Tibial artery (tissue), 4 donors: ENCODE results near the gene ADI1.

Experiments used
- DNase-seq, 2 donors: peaks; one replicate each; pipeline ENCODE4 v3.0.0-alpha.2; 2019
- H3K27ac ChIP-seq, 2 donors: fragments of 200-600 bp; sonication (generic) in 1 of 2; 1 replicate in 1 of 2; 2 replicates in 1 of 2; pipeline ENCODE4 v1.5.1; 2018 to 2019; ENCODE audit warnings: mild to moderate bottlenecking in 1 of 2
- H3K27me3 ChIP-seq, 2 donors: fragments of 200-600 bp; sonication (generic) in 1 of 2; one replicate each; pipeline versions ENCODE4 v1.5.1 to v1.6.0; 2016 to 2019
- H3K36me3 ChIP-seq, 3 donors: fragments of 200-600 bp; sonication (generic) in 2 of 3; one replicate each; pipeline ENCODE4 v1.5.1; 2016 to 2019; ENCODE audit warnings: mild to moderate bottlenecking in 2 of 3
- H3K4me1 ChIP-seq, 4 donors: fragments of 200-600 bp; sonication (generic) in 2 of 4; 1 replicate in 3 of 4; 2 replicates in 1 of 4; pipeline ENCODE4 v1.5.1; 2016 to 2019
- H3K4me3 ChIP-seq, 2 donors: fragments of 200-600 bp; sonication (generic) in 1 of 2; 1 replicate in 1 of 2; 2 replicates in 1 of 2; pipeline ENCODE4 v1.5.1; 2018 to 2019; ENCODE audit warnings: mild to moderate bottlenecking in 2 of 2
- H3K9me3 ChIP-seq, 3 donors: fragments of 200-600 bp; sonication (generic) in 1 of 3; one replicate each; pipeline ENCODE4 v1.5.1; 2016 to 2019
- CTCF ChIP-seq, 2 experiments: fragments of 200-600 bp in 1 of 2; fragments of 450-650 bp in 1 of 2; IDR thresholded peaks; one replicate each; pipeline ENCODE4 v1.5.1; 2017 to 2019; ENCODE audit warnings: antibody characterized with exemption in 2 of 2, mild to moderate bottlenecking in 1 of 2, moderate library complexity in 1 of 2
- intact Hi-C: fragments of 100-400 bp; cut with DNase I; formaldehyde crosslinking; loops from one replicate; pipeline ENCODE4 v1.15.0; 2023; ENCODE audit warnings: low total_unique reads

ADI1 gene

GRCh38 chr2:3479430-3480320, 39.7 kb downstream of the ADI1 start:
- H3K4me1 ChIP-seq = no peaks in the 10 kb centered on the region
- H3K9me3 ChIP-seq = no peaks in the 10 kb centered on the region
- no peak overlapping the region for H3K27ac ChIP-seq
- intact Hi-C loops = no loop called here
- H3K36me3 ChIP-seq = peaks cover 14 to 84% (median 68%) of the 10 kb centered on the region in 3 donors
- DNase-seq = no peak
- H3K27me3 ChIP-seq = no peaks in the 10 kb centered on the region
- no peak for TF ChIP-seq CTCF (IDR thresholded peaks at IDR 0.05)
- H3K4me3 ChIP-seq = no peak overlapping the region

DNA sequence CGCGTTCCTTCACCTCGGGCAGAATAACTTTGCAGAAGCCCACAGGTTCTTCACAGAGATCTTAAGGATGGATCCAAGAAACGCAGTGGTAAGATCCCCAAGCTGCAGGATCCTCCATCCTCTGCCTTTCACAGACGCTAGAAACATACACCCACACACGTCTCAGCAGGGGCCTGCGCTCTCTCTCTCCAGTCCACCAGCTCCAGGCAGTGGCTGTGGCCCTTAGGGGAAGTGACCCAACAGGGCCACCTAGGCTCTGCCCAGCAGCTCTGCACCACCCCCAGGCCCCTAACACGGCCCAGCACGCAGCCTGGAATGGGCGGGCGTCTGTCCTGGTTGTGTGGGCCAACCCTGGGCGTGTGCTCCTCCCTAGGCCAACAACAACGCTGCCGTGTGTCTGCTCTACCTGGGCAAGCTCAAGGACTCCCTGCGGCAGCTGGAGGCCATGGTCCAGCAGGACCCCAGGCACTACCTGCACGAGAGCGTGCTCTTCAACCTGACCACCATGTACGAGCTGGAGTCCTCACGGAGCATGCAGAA, 40.4 kb downstream of the ADI1 start:
- no peak overlapping the region for H3K4me3 ChIP-seq
- no peak for DNase-seq
- no peaks in the 10 kb centered on the region for H3K27me3 ChIP-seq
- H3K4me1 ChIP-seq = no peaks in the 10 kb centered on the region
- no peak overlapping the region for H3K27ac ChIP-seq
- peaks cover 14 to 84% (median 69%) of the 10 kb centered on the region in 3 donors for H3K36me3 ChIP-seq
- intact Hi-C loops = no loop called here
- no peak for TF ChIP-seq CTCF (IDR thresholded peaks at IDR 0.05)
- H3K9me3 ChIP-seq = no peaks in the 10 kb centered on the region

GRCh38 chr2:3476985-3477327, 42.4 kb downstream of the ADI1 start:
- DNase-seq = no peak
- H3K4me3 ChIP-seq = no peak overlapping the region
- H3K36me3 ChIP-seq = peaks cover 14 to 85% (median 68%) of the 10 kb centered on the region in 3 donors
- peaks cover 0 to 2% (median 0%) of the 10 kb centered on the region in 4 donors for H3K4me1 ChIP-seq
- intact Hi-C loops = no loop called here
- H3K27me3 ChIP-seq = no peaks in the 10 kb centered on the region
- TF ChIP-seq CTCF (IDR thresholded peaks at IDR 0.05) = no peak
- no peak overlapping the region for H3K27ac ChIP-seq
- no peaks in the 10 kb centered on the region for H3K9me3 ChIP-seq

- Histone ChIP-seq H3K36me3 (peaks cover 14 to 84% (median 69%) of the 10 kb centered on the region in 3 donors), H3K27ac (no peak overlapping the region), H3K9me3 (no peaks in the 10 kb centered on the region), H3K4me1 (peaks cover 0 to 7% (median 0%) of the 10 kb centered on the region in 4 donors), H3K27me3 (no peaks in the 10 kb centered on the region), H3K4me3 (no peak overlapping the region)
- no peak for TF ChIP-seq CTCF (IDR thresholded peaks at IDR 0.05)
- no peak for DNase-seq
- intact Hi-C loops = no loop called here
Observed at GRCh38 chr2:3476321-3476984, 42.9 kb downstream of the ADI1 start.

DNA sequence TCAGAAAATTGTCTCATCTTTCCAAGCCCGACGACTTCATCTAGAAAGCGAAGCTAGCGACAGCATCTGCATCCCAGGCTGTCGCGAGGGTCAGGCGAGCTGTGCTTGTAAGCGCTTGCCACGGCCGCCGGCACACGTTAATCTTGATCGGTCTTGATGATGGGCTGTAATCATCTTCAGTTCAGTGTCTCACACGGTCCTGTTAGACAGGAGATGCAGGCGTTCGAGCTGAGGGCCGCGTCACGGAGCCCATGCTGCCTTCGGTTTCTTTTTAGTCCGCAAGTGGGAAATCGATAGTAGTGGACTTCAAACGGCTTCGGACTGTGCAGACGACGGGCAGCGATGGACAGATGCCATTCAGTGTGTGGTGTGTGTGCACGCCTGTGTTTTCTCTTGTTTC, 43.6 kb downstream of the ADI1 start:
- H3K4me3 ChIP-seq = no peak overlapping the region
- no peak for DNase-seq
- H3K4me1 ChIP-seq = peaks cover 0 to 14% (median 0%) of the 10 kb centered on the region in 4 donors
- H3K36me3 ChIP-seq = peaks cover 14 to 79% (median 76%) of the 10 kb centered on the region in 3 donors
- H3K27me3 ChIP-seq = no peaks in the 10 kb centered on the region
- intact Hi-C loops = no loop called here
- no peaks in the 10 kb centered on the region for H3K9me3 ChIP-seq
- no peak for TF ChIP-seq CTCF (IDR thresholded peaks at IDR 0.05)
- H3K27ac ChIP-seq = no peak overlapping the region
